DMS53 treated with DMSO at 0.1 percent for 48 hours (cell line): ENCODE results near the gene SOX6.

Experiments used
- DNase-seq: peaks from one replicate; lab custom pipeline; 2025; ENCODE audit not compliant: unreplicated experiment; lab: John Stamatoyannopoulos, UW

The SOX6 gene

GRCh38 chr11:16321148-16321547 is 35.2 kb downstream of the SOX6 start:
- no peak for DNase-seq

GRCh38 chr11:16318320-16318719 is 38.0 kb downstream of the SOX6 start:
- no peak for DNase-seq

- no peak for DNase-seq
Measured at GRCh38 chr11:16317712-16318111, 38.6 kb downstream of the SOX6 start.

GRCh38 chr11:16313846-16314245 is 42.5 kb downstream of the SOX6 start:
- DNase-seq: no peak

GRCh38 chr11:16312233-16312765 is 44.0 kb downstream of the SOX6 start:
- DNase-seq: no peak

- DNase-seq: no peak
Measured at GRCh38 chr11:16311831-16312230, 44.5 kb downstream of the SOX6 start.

- DNase-seq: no peak
Measured at GRCh38 chr11:16310943-16311342, 45.4 kb downstream of the SOX6 start.

- DNase-seq: no peak
Measured at GRCh38 chr11:16309226-16309625, 47.1 kb downstream of the SOX6 start.

- no peak for DNase-seq
Measured at GRCh38 chr11:16301462-16301861, 54.9 kb downstream of the SOX6 start.

GRCh38 chr11:16299884-16300782 is 56.2 kb downstream of the SOX6 start:
- DNase-seq: no peak

- peak; percentile 34 for DNase-seq
Measured at GRCh38 chr11:16299390-16299789, 57.0 kb downstream of the SOX6 start.

GRCh38 chr11:16297332-16297731 is 59.0 kb downstream of the SOX6 start:
- DNase-seq: no peak

- no peak for DNase-seq
Measured at GRCh38 chr11:16296273-16296672, 60.1 kb downstream of the SOX6 start.

GRCh38 chr11:16295592-16295991 is 60.8 kb downstream of the SOX6 start:
- DNase-seq: no peak

GRCh38 chr11:16293204-16293681 is 63.1 kb downstream of the SOX6 start:
- no peak for DNase-seq

GRCh38 chr11:16292167-16292859 is 64.0 kb downstream of the SOX6 start:
- no peak for DNase-seq

GRCh38 chr11:16291729-16292128 is 64.6 kb downstream of the SOX6 start:
- no peak for DNase-seq

- DNase-seq: no peak
Measured at GRCh38 chr11:16289541-16289940, 66.8 kb downstream of the SOX6 start.

- peak; percentile 13 for DNase-seq
Measured at GRCh38 chr11:16287630-16288280, 68.6 kb downstream of the SOX6 start.

GRCh38 chr11:16286095-16286494 is 70.3 kb downstream of the SOX6 start:
- no peak for DNase-seq

- DNase-seq: peak; percentile 91
Measured at GRCh38 chr11:16280256-16280682, 76.1 kb downstream of the SOX6 start.
